ENCODE results near the gene TBC1D24.
"Not testable (repeated sequence)": the region's sequence is repeated elsewhere in the genome, so short reads cannot be mapped to it uniquely, and the experiment has no call there.

TBC1D24 gene

GRCh38 chr16:2518823-2519710, 44.1 kb downstream of the TBC1D24 start:
- DNase-seq: no peak

- no peak for DNase-seq
These were observed 44.8 kb downstream of the TBC1D24 start for GRCh38 chr16:2519711-2520080.

GRCh38 chr16:2520097-2520783, 45.3 kb downstream of the TBC1D24 start, which contains the start of gene AMDHD2:
TSS of gene AMDHD2 (plus strand) at chr16:2520371. CDS start at chr16:2520459, 88 bp downstream.
- peak; percentile 47 for DNase-seq

- no peak for DNase-seq
These were observed 46.0 kb downstream of the TBC1D24 start for GRCh38 chr16:2520784-2521531.

GRCh38 chr16:2523801-2524231, 48.9 kb downstream of the TBC1D24 start:
- DNase-seq: no peak

- DNase-seq: no peak
These were observed 49.5 kb downstream of the TBC1D24 start for GRCh38 chr16:2524339-2524938.

GRCh38 chr16:2526135-2526534, 51.2 kb downstream of the TBC1D24 start:
- DNase-seq: no peak

- DNase-seq: no peak
These were observed 52.3 kb downstream of the TBC1D24 start for GRCh38 chr16:2527071-2527783.

GRCh38 chr16:2527784-2528100, 52.8 kb downstream of the TBC1D24 start:
- no peak for DNase-seq

- DNase-seq: no peak
These were observed 53.5 kb downstream of the TBC1D24 start for GRCh38 chr16:2528161-2529060.

- DNase-seq: no peak
These were observed 54.4 kb downstream of the TBC1D24 start for GRCh38 chr16:2529061-2529931.

- no peak for DNase-seq
These were observed 55.2 kb downstream of the TBC1D24 start for GRCh38 chr16:2529961-2530628.

- no peak for DNase-seq
These were observed 55.8 kb downstream of the TBC1D24 start for GRCh38 chr16:2530629-2531318.

- DNase-seq: no peak
These were observed 56.4 kb downstream of the TBC1D24 start, which contains the start of gene CEMP1 for GRCh38 chr16:2531371-2531695. TSS of gene CEMP1 (minus strand) at chr16:2531408. CDS start at chr16:2531073, 335 bp downstream.

GRCh38 chr16:2531696-2532493, 57.0 kb downstream of the TBC1D24 start:
- peak; percentile 82 for DNase-seq

- DNase-seq: no peak
These were observed 57.7 kb downstream of the TBC1D24 start for GRCh38 chr16:2532494-2533141.

GRCh38 chr16:2533142-2533755, 58.3 kb downstream of the TBC1D24 start:
- DNase-seq: not testable (repeated sequence)

Measured in DMS79 (cell line).